ENCODE results near the gene DDX52.
"Not testable (repeated sequence)": the region's sequence is repeated elsewhere in the genome, so short reads cannot be mapped to it uniquely, and the experiment has no call there.

Gene DDX52

DNA sequence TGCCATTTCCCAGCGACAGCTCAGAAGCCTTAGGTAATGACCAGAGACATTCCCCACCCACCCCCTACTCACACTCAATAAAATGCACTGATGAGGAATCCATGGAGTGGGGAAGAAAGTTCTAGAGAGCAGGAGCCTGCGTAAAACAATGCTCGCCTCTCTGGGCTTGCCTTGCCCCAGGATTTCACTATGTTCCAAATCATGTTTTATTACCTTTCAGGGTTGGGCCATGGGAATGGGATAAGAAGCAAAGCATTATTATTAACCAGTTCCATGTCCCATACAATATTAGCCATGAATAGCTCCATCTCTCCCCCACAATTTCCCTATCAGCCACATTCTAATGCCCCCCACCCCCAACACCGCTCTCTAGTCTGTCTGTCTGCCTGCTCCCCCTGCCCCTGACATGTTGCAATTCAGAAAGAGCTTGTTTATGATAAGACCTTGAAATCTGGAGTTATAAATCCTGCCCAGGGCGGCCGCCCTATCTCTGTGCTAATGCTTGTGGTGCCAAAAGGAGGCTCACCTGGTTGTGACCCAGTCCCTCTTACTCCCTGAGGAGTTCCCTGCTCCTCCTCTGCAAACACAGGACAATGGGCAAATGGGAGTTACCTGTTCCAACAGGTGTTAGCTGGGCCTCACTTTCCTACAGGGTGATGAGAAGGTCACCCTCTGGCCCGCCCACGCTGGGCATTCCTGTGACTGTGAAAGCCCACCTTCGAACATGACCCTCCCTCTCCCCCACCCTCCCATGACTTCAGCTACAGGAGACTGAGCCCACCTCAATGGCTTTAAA, 28.0 kb upstream of the DDX52 start:
- no peak overlapping the region for H3K4me3 ChIP-seq (ENCODE audit: low read length)
- TF ChIP-seq ZNF274 (IDR thresholded peaks at IDR 0.05; ENCODE audit: low read depth, low read length), result no peak

DNA sequence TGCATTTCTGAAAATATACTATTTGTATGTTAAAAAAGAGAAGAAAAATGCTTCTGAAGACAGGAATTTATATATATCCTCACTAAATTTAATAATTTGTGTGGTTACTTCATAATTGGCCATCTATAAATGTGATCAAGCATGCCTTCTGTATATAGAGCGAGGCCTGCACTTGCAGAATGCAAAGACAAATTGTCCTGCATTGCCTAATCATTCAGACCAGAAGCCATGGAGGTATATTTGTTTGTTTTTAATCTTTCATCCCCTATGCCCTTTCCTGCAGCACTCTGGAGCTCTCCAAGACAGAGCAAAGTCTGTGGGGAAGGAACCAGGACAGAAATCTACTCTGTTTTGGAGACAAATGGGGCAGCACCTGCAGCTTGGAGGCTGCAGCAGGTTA, 23.8 kb upstream of the DDX52 start:
- TF ChIP-seq ZNF274 (IDR thresholded peaks at IDR 0.05; ENCODE audit: low read depth, low read length), result no peak
- H3K4me3 ChIP-seq (ENCODE audit: low read length), result no peak overlapping the region

DNA sequence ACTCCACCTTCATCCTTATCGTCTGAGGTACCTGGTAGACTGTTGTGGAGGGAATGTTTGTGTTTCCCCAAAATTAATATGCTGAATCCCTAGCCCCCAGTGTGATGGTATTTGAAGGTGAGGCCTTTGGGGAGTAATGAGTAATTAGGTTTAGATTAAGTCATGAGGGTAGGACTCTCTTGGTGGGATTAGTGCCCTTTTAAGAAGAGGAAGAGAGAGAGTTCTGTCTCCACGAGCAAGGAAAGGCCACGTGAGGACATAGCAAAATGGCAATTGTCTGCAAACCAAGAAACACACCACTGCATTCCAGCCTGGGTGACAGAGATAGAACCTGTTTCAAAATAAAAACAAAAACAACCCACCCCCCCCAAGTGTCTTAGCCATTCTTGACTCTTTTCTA, 21.0 kb upstream of the DDX52 start:
- no peak for TF ChIP-seq ZNF274 (IDR thresholded peaks at IDR 0.05; ENCODE audit: low read depth, low read length)
- no peak overlapping the region for H3K4me3 ChIP-seq (ENCODE audit: low read length)

DNA sequence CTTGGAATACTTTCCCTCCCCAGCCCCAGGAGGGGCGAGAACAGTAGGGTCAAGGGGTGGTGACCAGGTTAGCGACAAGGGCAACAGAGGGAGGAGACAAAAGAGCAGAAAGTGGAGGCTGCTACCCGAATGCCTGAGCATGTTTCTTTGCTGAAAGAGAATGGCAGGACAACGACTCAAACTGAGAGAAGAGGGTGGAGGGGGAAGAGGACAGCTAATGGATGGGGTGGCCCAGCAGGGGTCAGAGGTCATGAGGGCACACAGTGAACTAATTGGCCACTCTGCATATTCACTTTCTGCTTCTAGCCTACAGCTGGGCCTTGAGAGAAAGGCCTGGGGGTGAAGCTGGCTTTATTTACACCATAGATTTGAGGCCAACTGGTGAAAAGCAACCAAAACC, 19.1 kb upstream of the DDX52 start:
- no peak overlapping the region for H3K4me3 ChIP-seq (ENCODE audit: low read length)
- no peak for TF ChIP-seq ZNF274 (IDR thresholded peaks at IDR 0.05; ENCODE audit: low read depth, low read length)

- no peak for TF ChIP-seq ZNF274 (IDR thresholded peaks at IDR 0.05; ENCODE audit: low read depth, low read length)
- no peak overlapping the region for H3K4me3 ChIP-seq (ENCODE audit: low read length)
Observed at GRCh38 chr17:37661400-37662014, 18.3 kb upstream of the DDX52 start.

- no peak for TF ChIP-seq ZNF274 (IDR thresholded peaks at IDR 0.05; ENCODE audit: low read depth, low read length)
- H3K4me3 ChIP-seq (ENCODE audit: low read length), result no peak overlapping the region
Observed at GRCh38 chr17:37659925-37660324, 16.7 kb upstream of the DDX52 start.

DNA sequence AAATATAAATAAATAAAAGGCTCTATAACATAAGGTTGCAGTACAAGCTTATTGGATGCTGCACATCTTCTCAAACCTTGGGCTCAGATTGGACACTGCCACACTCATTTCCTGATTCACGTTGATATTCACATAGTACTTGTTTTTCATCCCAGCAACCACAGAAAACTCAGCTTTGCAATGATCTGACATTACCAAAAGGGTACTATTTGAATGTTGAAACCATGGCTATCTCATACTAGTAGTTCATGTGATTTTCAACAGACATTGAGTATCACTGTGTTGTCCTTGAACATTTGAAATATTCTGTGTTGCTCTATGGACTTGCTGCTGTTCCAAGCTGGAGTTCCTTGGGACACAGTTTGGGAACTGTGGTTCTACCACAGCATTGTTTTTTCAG, 14.0 kb upstream of the DDX52 start:
- H3K4me3 ChIP-seq (ENCODE audit: low read length), result no peak overlapping the region
- TF ChIP-seq ZNF274 (IDR thresholded peaks at IDR 0.05; ENCODE audit: low read depth, low read length), result no peak

DNA sequence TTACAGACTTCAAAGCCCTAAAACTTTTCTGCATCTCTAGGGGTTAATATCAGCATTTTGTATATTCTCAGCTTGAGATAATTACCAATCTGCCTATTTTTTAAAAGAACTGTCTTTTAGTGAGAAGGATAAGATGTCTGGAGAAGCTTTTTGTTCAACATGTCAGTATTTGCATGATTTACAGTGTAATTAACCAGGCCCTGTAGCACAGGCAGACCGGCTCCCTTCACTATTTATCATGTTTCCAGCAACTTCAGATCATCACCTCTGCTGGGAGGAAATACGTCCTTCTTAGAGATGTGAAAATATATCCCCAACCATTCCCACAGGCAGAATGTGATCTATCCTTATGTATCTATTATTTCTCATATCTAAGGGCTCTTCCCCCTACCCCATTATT, 8.6 kb upstream of the DDX52 start:
- no peak for TF ChIP-seq ZNF274 (IDR thresholded peaks at IDR 0.05; ENCODE audit: low read depth, low read length)
- no peak overlapping the region for H3K4me3 ChIP-seq (ENCODE audit: low read length)

DNA sequence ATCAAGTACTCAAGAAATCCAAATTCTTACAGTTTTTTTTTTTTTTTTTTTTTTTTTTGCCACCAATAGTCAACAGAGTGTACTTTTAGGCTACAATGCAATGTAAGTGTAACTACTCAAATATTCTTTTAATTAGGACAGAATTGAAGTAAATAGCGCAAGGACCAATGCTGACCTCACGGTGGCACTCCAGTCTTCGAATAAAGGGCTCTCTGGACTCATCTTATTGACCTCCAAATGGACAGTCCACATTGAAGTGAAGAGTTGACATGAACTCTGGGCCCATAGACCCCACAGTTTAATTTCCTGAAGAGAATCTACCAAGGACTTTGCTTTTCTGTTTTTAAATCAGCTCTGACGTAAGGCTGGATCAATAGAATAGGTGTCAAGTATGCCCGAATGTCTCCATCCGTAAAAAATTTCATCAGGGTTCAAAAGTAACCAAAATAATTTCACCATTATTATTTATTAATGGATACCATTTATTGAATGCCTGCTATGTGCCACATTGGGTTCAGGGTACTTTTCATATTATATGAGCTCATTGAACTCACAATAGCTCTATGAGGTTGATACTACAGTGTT, 7.3 kb upstream of the DDX52 start:
- H3K4me3 ChIP-seq (ENCODE audit: low read length), result no peak overlapping the region
- TF ChIP-seq ZNF274 (IDR thresholded peaks at IDR 0.05; ENCODE audit: low read depth, low read length), result no peak

GRCh38 chr17:37648555-37648954, 5.3 kb upstream of the DDX52 start:
- no peak overlapping the region for H3K4me3 ChIP-seq (ENCODE audit: low read length)
- TF ChIP-seq ZNF274 (IDR thresholded peaks at IDR 0.05; ENCODE audit: low read depth, low read length), result no peak

DNA sequence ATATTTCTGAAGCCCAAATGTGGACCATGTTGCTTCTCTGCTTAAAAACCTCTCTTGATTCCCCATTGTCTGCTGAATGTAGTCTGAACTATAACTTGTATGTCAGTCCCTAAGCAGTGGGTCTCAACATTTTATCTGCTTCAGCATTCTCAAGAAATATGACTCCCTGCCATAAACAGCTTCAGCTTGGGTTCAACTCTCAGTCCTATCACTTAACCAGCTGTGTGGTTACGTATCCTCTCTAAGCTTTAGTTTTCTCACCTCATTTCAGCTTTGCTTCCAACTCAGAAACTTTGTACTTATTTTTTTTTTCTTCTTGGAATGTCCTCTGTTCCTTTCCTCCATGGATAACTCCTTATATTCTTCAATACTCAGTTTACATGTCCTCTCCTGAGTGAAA, 4.6 kb upstream of the DDX52 start:
- no peak overlapping the region for H3K4me3 ChIP-seq (ENCODE audit: low read length)
- no peak for TF ChIP-seq ZNF274 (IDR thresholded peaks at IDR 0.05; ENCODE audit: low read depth, low read length)

DNA sequence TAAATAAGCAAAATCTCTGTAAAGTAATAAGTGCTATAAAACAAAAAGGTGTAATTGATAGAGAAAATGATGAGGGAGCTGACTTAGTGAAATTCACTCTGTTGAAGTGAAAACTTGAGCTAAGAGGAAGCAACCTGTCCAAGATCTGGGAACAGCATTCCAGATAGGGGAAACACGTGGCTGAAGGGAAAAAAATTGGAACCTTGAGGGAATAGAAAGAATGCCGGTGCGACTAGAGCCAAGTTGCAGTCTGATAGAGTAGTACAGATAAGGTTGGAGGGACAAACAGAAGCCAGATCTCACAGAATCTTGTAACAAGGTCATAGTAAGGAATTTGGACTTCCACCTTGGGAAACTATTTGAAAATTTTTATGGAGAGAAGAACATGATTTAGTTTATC, 623 bp upstream of the DDX52 start:
- peak overlapping the region; percentile 94 for H3K4me3 ChIP-seq (ENCODE audit: low read length)

DNA sequence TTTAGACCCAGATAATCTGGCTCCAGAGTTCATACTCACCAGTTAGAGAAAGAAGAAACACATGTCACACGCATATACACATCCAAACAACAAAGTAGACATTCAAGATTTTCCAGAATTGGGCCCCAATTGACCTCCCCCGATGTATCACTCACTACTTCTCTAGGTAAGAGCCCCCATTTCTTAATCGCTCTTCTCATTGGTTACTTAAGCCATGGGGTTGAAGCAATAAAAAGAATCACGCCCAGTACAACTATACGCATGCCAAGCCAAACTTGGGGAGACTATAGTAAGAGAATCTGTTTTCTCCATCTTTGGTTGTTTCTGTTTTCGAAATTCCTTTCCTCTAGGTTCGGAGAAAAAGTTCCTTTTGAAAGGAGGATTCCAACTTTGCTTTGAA, 565 bp downstream of the DDX52 start:
- no peak for TF ChIP-seq ZNF274 (IDR thresholded peaks at IDR 0.05; ENCODE audit: low read depth, low read length)
- peak overlapping the region; percentile 94 for H3K4me3 ChIP-seq (ENCODE audit: low read length)

More for the DNA sequence above, 623 bp upstream of the DDX52 start:
- no peak for TF ChIP-seq ZNF274 (IDR thresholded peaks at IDR 0.05; ENCODE audit: low read depth, low read length)

- no peak for TF ChIP-seq ZNF274 (IDR thresholded peaks at IDR 0.05; ENCODE audit: low read depth, low read length)
- no peak overlapping the region for H3K4me3 ChIP-seq (ENCODE audit: low read length)
Observed at GRCh38 chr17:37640015-37640414, 3.2 kb downstream of the DDX52 start.

GRCh38 chr17:37637956-37638355, 5.3 kb downstream of the DDX52 start:
- H3K4me3 ChIP-seq (ENCODE audit: low read length), result no peak overlapping the region
- no peak for TF ChIP-seq ZNF274 (IDR thresholded peaks at IDR 0.05; ENCODE audit: low read depth, low read length)

GRCh38 chr17:37616430-37616829, 26.8 kb downstream of the DDX52 start:
- H3K4me3 ChIP-seq (ENCODE audit: low read length), result not testable (repeated sequence)
